NCI-H1694 treated with DMSO at 0.1 percent for 48 hours (cell line): ENCODE results near the gene GPR141.

Experiments
- DNase-seq: peaks from one replicate; lab custom pipeline; 2025; lab: John Stamatoyannopoulos, UW

GPR141 gene

GRCh38 chr7:37784015-37784414, 100.4 kb downstream of the GPR141 start:
- no peak for DNase-seq

GRCh38 chr7:37786741-37787569, 103.4 kb downstream of the GPR141 start:
- DNase-seq = no peak
